Endometrial microvascular endothelial cells (primary cell): Measurements from ENCODE around the gene ARHGAP42. TPM values are rescaled to one million over a fixed set of nuclear protein-coding genes. Genes with fewer than 3 reads are reported as not detected.

Experiments
- in situ Hi-C: cut with HindIII; loops from 2 replicates; pipeline ENCODE4 v1.10.0; 2017; ENCODE audit warnings: low sequenced_read_pairs, low pct_unique_long_range_greater_than_20kb; ENCODE audit errors: inconsistent ontology term
- total RNA-seq: library from RNA; depleted of rRNA; stranded (reverse); fragments of >200 nt; gene quantifications from one replicate; pipeline ENCODE4 v1.2.3, GENCODE V29; 2015; ENCODE audit errors: inconsistent ontology term

Gene ARHGAP42
- total RNA-seq, 1 donor from 2014 or later = 6.2 TPM

DNA sequence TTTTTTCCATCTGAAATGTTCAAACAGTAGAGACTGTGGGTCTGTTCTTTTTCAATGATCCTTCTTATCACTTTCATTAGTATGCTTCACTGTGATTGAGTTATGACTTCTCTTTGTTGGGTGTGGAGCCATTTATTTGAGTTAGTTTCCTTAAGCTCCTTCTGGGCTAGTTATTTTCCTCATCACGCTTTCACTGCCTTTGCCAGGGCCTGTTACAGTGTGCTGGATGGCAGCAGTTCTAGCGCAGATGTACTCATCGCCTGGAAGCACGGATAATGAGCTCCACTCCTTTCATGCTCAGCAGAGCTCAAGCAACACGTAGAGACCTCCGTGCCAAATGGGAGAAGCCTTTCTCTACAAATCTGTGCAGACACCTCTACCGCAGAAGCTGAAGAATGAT lies 7.0 kb upstream of the ARHGAP42 start:
- in situ Hi-C loops = no loop called here

DNA sequence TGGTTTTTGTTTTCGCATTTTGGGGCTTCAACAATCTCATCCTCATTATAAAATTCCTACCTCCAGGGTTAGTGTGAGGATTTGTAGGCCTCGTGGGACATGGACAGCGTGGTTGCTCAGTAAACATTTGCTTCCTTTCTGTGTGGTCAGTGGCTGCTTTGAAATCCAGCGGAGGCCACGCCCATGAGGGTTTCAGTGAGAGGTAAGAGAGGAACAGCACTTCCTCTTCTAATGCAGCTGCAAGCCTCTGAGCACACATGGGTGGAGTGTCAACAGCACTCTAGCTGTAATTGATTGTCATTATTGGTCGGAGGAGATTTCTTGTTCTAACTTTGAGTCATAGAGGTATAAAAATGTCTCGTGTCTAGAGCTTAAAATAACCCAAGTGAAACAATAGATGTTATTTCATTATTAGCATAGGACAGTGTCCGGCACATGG lies 6.0 kb upstream of the ARHGAP42 start:
- in situ Hi-C loops = no loop called here

DNA sequence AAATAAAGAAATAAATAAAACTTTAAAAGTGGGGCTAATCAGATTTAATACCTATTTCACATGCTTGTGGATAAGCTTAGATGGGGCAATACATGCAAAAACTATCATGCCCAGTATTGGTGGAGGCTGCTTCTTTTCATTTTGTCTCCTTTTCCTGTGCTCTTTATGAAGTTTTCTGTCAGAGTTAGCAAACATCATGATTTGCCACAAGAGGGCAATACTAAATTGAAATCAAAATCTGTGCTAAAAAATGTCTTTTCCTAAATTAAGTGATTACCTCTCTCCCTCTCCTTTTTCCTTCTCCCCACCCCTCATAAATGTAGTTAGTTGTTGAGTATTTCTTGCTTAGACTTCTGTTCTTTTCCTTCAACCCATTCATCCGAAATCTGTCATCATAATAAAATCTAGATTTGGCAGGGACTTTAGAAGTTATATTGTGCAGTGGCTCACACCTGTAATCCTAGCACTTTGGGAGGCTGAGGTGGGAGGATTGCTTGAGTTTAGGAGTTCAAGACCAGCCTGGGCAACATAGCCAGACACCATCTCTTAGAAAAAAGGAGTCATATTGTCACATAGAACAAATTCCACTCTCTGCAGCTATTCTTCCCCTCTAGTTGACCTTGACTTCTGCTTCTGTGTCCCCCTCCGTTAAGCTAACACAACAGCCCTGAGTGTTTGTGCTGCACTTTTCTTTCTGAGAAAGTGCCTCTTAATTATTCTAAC lies 4.7 kb upstream of the ARHGAP42 start:
- in situ Hi-C loops = no loop called here

DNA sequence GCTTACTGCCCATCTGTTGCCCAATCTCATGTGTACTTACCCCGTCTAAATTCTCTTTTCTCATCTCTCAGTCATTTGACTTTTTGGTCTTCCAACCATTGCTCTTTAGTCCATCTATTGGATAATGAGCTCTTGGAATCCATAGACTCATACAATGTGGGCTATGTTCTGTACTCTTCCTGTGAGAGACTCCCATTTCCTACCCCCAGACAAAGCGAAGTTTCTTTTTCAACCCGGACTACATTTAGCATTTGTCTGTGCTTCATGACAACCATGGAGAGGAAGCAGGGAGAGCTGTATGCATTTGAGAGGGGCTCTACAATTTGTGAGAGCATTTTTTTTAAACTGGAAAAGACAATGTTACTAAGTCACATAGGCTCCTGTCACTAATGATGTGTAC lies 4.0 kb upstream of the ARHGAP42 start:
- in situ Hi-C loops = no loop called here

DNA sequence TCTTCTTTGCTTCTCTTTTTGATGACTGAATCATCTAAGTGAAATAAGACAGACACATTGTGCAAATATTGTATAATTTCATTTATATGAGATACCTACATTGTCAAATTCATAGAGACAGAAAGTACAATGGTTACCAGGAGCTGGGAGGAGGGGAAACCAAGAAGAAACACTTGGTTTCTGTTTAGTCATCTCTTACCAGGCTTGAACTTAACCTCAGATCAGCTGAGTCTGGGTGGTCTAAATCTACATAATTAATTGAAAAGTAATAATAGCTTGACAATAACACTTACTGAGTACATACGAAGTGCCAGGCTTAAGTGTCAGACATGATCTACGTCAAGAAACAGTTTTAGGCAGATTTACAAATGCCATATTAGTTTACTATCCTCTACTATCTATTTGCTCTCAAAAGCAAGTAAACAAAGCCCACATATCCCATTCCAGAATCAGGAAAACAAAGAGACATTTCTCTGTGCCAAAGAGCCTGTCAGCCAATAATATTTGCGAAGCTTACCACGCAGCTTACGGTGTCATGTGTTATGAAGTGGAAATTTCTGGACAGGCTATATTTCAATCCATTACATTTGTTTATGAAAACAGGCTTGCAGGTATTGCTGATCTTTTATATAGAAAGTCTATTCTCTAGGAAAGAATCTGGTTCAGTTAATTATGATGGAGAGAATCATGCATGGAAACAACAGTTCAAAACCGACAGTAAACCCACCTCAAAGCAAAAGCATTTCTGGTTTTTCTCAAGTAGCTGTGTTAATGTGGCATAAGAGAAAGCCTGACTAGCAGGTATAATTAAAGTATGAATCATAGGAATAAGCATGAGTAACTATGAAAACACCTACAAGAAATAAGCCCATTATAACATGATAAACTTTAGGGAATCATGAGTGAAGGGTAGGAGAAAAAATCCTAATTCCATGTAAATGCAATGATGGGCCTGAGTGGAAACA lies 2.7 kb upstream of the ARHGAP42 start:
- in situ Hi-C loops = no loop called here

DNA sequence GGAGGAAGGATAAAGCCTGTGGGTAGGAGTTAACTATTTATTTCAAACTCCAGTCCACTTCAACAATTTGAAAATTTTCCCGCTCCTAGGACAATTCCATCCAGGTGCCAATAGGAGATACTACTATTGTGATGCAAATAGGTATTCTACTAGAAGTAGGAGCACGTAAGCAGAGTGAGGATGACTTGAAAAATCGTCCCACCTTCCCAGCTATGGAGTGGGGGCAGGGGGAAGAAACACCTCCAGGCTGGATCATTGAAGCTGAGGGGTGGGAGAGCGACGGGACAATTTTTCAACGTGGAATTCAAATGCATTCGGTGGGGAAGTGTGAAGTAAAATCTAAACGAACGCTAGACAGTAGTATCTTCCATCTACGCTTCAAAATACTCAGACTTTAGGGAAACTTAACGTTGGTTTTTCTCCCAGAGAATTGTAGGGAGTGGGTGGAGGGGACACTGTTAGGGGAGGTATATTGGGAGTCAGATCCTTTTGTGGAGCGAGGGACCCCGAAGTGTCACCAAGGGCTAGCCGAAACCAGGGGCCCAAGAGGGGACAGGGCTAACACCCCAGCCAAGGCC lies 523 bp upstream of the ARHGAP42 start:
- in situ Hi-C loops = no loop called here

DNA sequence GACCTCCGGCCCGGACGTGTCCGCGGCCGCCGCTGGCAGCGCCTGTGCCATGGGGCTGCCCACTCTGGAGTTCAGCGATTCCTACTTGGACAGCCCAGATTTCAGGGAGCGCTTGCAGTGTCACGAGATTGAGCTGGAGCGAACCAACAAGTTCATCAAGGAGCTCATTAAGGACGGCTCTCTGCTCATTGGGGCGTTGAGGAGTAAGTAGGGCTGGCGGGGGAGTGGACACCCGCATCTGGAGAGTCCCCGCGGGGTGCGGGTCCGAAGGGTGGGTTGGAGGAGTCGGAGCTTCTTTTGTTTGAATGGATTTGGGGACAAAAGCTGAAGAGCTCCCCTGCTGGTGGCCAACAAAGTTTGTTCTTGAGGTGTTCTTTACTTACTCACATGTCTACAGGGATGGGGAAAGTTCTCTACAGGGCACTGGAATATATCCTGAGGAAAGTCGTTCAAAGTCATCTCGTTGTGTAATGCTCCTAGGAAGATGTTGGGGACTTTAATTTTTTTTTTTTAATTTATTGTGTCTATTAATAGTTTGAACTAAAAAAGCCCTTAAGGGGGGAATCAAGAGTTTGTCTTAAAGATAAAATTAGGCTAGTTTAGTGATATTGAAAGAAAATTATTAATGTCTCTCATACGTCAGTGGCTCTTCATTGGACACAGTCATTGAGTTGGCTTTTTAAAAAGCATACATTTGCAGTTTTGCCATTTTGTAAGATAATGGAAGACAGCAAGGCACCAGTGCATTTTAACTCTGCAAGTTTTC lies 725 bp downstream of the ARHGAP42 start:
- in situ Hi-C loops = no loop called here

DNA sequence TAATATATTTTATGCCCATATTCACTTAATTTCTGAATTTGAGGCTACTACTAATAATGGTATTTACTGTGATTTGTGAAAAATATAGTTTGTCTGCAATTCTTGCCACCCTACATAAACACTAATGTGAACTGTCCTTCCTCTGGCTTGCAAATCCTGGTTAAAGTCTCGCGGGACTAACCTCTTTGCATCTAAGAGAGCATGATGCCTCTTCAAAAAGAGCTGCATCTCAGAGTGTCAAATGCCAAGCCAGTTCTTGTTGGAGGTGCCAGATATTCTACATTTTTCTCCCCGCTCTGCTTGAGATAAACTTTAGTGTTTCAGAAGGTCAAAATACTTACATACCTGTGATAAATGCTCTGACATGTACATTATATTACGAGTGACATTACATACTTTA lies 2.1 kb downstream of the ARHGAP42 start:
- in situ Hi-C loops = no loop called here

DNA sequence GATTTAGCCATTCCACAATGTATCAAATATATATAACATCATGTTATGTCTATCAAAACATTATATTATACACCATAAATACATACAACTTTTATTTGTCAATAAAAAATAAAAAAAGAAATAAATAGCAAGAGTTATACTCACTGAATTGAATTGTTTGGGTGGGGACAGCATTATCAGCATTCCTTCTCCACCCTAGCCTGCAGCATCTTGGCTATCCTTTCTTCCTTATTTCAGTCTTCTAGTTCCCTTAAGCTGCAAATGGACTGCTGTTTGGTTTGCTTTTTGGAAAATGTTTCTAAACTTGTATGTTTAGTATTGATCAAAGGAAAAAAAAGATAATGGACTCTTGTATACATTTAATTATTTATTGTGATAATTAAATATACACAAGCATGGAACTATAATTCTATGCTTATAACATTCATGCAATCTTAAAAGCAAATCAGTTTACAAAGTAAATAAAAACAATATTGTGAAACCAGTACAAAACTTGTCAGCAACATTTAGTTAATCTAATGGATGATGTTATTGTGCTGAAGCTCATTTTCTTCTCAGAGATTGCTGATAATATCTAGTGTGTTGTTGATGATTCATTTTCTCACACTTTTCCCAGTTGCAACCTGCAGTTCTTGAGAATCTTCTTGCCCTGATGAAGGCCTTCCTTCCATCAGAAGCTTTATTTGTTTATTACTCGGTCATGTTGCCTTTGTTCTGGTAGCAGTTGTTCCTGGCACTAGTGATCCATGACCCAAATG lies 5.0 kb downstream of the ARHGAP42 start:
- in situ Hi-C loops = no loop called here

DNA sequence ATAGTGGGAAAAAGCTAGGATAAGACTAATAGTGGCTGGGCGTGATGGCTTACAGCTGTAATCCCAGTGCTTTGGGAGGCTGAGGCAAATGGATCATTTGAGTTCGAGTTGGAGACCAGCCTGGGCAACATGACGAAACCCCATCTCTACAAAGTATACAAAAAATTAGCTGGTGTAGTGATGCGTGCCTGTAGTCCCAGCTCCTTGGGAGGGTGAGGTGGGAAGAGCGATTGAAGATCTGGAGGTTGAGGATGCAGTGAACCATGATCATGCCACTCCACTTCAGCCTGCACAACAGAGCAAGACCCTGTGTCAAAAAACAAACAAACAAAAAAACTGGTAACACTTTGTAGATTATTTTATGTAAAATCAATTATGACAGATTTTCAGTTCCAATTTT lies 8.8 kb downstream of the ARHGAP42 start:
- in situ Hi-C loops = no loop called here

DNA sequence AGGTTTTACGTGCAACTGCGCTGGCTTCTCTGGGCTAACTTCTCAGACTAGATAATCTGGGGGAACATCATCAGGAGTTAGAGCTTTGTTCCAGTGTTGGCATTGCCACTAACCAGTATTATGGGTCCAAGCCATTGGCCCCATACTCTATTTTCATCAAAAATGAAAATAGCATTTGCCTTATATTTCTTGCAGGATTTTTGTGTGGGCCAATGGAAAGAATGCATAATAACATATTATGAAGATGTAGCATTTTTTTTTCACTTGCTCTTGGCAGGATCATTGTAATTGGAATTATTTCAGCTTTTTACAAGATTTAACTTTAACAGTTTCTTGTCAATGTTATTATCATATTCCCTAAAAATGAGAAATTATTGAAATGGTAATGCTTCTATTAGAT lies 16.1 kb downstream of the ARHGAP42 start:
- in situ Hi-C loops = no loop called here

DNA sequence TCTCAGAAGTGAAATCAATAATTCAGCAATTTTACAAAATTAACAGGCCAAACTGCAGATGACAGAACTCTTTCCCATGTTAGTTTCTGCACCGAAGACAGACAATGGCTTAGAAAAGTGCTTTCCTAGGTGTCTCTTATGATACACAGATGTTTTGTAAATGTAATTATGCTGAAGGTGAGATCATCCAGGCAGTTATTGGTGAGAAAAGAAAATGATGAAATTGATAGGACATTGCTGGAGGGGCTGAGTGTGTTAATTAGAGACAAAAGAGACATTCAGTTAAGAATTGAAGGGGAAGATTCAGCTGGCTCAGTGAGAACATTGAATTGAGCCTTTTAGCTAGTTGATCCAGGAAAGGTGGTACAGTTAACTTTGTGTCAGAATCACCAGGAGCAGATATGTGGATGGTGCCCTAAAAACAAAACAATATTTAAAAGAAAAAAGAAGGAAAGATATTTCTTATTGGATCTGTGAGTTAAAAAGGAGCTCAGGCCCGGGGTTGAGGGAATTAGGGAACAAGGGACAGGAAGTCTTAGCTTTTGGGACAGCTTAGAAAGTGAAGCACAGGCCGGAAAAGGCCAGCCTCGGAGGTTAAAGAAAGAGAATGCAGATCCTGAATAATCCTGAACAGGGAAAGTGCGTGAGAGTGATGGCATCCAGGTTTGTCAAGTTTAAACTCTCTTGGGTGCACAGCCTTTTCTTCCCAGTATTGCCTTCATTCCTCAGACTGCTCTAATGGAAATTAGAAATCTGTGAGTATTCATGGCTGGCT lies 16.9 kb downstream of the ARHGAP42 start:
- in situ Hi-C loops = no loop called here

DNA sequence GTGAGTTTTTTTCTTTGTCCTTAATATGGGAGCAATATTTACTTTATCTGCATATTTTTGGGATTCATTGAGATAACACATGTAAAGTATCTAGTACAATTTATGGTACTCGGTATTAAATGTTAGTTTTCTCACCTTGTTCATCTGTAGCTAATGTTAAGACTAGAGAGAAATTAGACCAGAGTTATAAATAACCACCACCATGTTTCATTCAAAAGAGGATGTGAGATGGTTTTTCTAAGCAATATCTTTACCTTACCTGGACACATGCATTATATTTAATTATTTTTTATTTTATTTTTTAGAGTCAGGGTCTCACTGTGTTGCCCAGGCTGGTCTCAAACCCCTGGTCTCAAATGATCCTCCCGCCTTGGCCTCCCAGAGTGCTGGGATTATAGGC lies 18.4 kb downstream of the ARHGAP42 start:
- in situ Hi-C loops = no loop called here

DNA sequence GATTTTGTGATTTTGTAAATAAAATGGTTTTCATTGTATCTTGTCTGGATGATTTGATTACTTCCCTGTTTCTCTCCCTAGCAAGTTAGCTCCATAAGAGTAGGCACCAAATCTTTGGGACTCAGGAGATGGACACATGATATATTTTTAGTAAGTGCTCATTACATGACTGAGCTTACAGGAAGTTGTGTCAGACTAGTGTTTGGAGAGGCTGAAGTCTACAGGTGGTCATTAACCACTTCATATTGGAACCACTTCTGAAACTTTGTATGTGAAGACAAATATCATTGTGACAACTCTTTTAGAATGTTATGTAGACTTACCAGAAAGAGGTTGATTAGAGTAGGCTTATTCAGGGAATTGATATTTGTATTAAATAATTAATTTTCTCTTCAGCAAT lies 19.1 kb downstream of the ARHGAP42 start:
- in situ Hi-C loops = no loop called here

DNA sequence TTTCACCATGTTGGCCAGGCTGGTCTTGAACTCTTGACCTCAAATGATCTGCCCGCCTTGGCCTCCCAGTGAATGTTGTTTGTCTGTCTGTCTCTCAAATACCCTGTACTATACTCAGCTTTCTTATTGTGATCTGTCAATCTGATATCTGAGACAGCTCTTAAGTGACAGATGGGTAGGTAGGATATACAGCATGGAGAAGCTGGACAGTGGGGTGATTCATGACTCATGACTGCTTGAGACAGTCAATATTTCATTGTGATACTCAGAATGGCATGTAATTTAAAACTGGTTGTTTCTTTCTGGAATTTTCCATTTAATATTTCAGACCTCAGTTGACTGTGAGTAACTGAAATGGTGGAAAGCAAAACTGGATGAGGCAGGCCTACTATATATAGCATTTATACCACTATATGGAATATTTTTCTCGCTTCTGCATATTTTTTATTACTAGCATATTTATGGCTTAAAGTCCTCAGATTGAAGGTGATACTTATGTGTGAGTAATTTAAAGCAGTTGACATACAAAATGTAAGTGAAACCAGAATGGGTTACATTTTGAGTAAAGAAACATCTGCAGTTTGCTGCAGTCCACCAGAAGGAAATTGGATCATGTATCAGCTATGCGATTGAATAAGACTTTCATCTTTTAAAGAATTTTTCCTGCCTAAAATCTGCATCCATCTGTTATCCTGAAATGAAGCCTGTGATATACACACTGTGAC lies 22.3 kb downstream of the ARHGAP42 start:
- in situ Hi-C loops = no loop called here

DNA sequence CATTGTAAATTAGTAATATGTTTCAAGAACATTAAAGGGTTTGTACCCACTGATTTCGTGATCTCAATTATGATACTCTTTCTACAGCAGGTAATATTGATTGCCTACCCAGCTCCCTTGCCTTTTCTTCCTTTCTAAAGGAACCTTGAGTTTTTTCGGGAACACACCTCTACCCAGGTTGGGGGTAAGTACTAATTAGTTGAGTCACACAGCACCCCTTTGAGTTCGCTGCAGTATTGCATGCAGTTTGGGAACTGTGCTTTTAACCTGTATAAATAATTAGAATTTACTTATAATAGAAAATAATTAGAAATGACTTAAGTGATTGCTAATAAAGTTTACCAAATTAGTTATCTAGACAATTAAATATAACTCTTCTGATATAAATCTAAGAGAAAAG lies 24.9 kb downstream of the ARHGAP42 start:
- in situ Hi-C loops = no loop called here

DNA sequence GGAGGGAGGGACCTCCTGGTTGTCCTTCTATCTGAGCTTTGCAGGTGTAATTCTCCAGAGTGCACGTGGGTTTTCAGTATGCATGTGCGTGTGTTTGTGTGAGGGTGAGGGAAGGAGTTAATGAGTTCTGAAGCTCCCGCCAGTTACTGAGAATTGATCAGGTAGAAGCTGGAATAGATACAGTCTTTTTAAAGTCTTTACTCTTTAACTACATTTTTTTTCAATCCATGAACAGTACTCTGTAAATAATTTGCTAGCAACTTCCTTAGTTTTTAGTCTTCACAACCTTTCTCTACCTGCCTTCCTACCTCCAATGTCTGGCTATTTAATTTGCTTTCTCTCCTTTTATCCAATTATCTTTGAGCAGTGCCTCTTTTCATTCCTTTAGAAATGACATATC lies 25.5 kb downstream of the ARHGAP42 start:
- in situ Hi-C loops = no loop called here
